DOHH2 (cell line): Measurements from ENCODE around the gene RHOT1.

Experiments used
- CTCF ChIP-seq: fragments of 200-600 bp; sonication (generic); IDR thresholded peaks from one replicate; pipeline ENCODE4 v1.5.1; 2014; ENCODE audit warnings: antibody characterized with exemption, mild to moderate bottlenecking, low read depth, low read length; ENCODE audit not compliant: poor library complexity, severe bottlenecking
- EZH2phosphoT487 ChIP-seq: fragments of 200-600 bp; sonication (generic); IDR thresholded peaks from 2 replicates; pipeline ENCODE4 v1.6.1; 2017; ENCODE audit warnings: borderline replicate concordance, mild to moderate bottlenecking, antibody characterized with exemption, low read length, moderate library complexity, mixed read lengths

GRCh38 chr17:32174889-32175288 lies 32.6 kb downstream of the RHOT1 start:
- no peak for TF ChIP-seq CTCF
- TF ChIP-seq EZH2phosphoT487 = no peak
